Measurements from ENCODE around the gene SLAIN2.
A peak's percentile ranks its signal among the peaks of the same experiment; 100 is the strongest.

Gene SLAIN2

GRCh38 chr4:48334900-48335384 is 6.4 kb upstream of the SLAIN2 start:
- DNase-seq, result no peak

- DNase-seq, result no peak
Observed at GRCh38 chr4:48336146-48336870, 5.0 kb upstream of the SLAIN2 start.

- DNase-seq, result no peak
Observed at GRCh38 chr4:48337731-48338130, 3.6 kb upstream of the SLAIN2 start.

- no peak for DNase-seq
Observed at GRCh38 chr4:48339642-48340041, 1.7 kb upstream of the SLAIN2 start.

GRCh38 chr4:48340276-48340964 is 909 bp upstream of the SLAIN2 start:
- peak in 1 of 2 experiments; percentile 19 for DNase-seq

GRCh38 chr4:48341776-48342605 is 662 bp downstream of the SLAIN2 start:
- DNase-seq, result peak; percentile 28 to 43

- DNase-seq, result no peak
Observed at GRCh38 chr4:48342606-48342880, 1.2 kb downstream of the SLAIN2 start.

- DNase-seq, result no peak
Observed at GRCh38 chr4:48343035-48343434, 1.7 kb downstream of the SLAIN2 start.

- DNase-seq, result no peak
Observed at GRCh38 chr4:48343551-48343950, 2.2 kb downstream of the SLAIN2 start.

- DNase-seq, result no peak
Observed at GRCh38 chr4:48345542-48345941, 4.2 kb downstream of the SLAIN2 start.

- no peak for DNase-seq
Observed at GRCh38 chr4:48346594-48346993, 5.3 kb downstream of the SLAIN2 start.

- no peak for DNase-seq
Observed at GRCh38 chr4:48347282-48347921, 6.1 kb downstream of the SLAIN2 start.

GRCh38 chr4:48350871-48351270 is 9.5 kb downstream of the SLAIN2 start:
- DNase-seq, result no peak

- DNase-seq, result no peak
Observed at GRCh38 chr4:48352793-48353192, 11.5 kb downstream of the SLAIN2 start.

- no peak for DNase-seq
Observed at GRCh38 chr4:48356355-48356754, 15.0 kb downstream of the SLAIN2 start.

GRCh38 chr4:48360285-48361011 is 19.1 kb downstream of the SLAIN2 start:
- DNase-seq, result no peak

GRCh38 chr4:48361012-48361400 is 19.7 kb downstream of the SLAIN2 start:
- DNase-seq, result no peak

GRCh38 chr4:48366611-48367010 is 25.3 kb downstream of the SLAIN2 start:
- DNase-seq, result no peak

GRCh38 chr4:48367016-48367415 is 25.7 kb downstream of the SLAIN2 start:
- DNase-seq, result no peak

- DNase-seq, result no peak
Observed at GRCh38 chr4:48368389-48368788, 27.1 kb downstream of the SLAIN2 start.

GRCh38 chr4:48369248-48369647 is 27.9 kb downstream of the SLAIN2 start:
- no peak for DNase-seq

- no peak for DNase-seq
Observed at GRCh38 chr4:48369771-48370170, 28.4 kb downstream of the SLAIN2 start.

Data from stimulated activated CD4-positive, alpha-beta T cell treated with anti-CD3 and anti-CD28 coated beads, Interleukin-4, amount 100 ng/mL, for 4 hours (primary cell).